Ishikawa (cell line): ENCODE results near the gene DDX23.

Source experiments
- CEBPB ChIP-seq: IDR thresholded peaks from 2 replicates; pipeline ENCODE4 v1.6.1; 2012
- CREB1 ChIP-seq: IDR thresholded peaks from 2 replicates; pipeline ENCODE4 v1.6.1; 2012; ENCODE audit warnings: low read depth
- EGR1 ChIP-seq: IDR thresholded peaks from 2 replicates; pipeline ENCODE4 v1.6.1; 2012
- EP300 ChIP-seq: IDR thresholded peaks from 2 replicates; pipeline ENCODE4 v1.6.1; 2012; ENCODE audit warnings: borderline replicate concordance
- FOXM1 ChIP-seq: IDR thresholded peaks from 2 replicates; pipeline ENCODE4 v1.6.1; 2012; ENCODE audit warnings: low read depth, borderline replicate concordance
- MAX ChIP-seq: IDR thresholded peaks from 2 replicates; pipeline ENCODE4 v1.6.1; 2012
- NFIC ChIP-seq: IDR thresholded peaks from 2 replicates; pipeline ENCODE4 v1.6.1; 2012
- RAD21 ChIP-seq: IDR thresholded peaks from 2 replicates; pipeline ENCODE4 v1.6.1; 2012; ENCODE audit warnings: low read depth
- TAF1 ChIP-seq: IDR thresholded peaks from 2 replicates; pipeline ENCODE4 v1.6.1; 2012; ENCODE audit warnings: low read depth, mild to moderate bottlenecking
- TCF12 ChIP-seq: IDR thresholded peaks from 2 replicates; pipeline ENCODE4 v1.6.1; 2012; ENCODE audit warnings: low read depth
- TEAD4 ChIP-seq: IDR thresholded peaks from 2 replicates; pipeline ENCODE4 v1.6.1; 2012
- YY1 ChIP-seq: IDR thresholded peaks from 2 replicates; pipeline ENCODE4 v1.6.1; 2012; ENCODE audit warnings: low read depth
- ZBTB7A ChIP-seq: IDR thresholded peaks from 2 replicates; pipeline ENCODE4 v1.6.1; 2012; ENCODE audit warnings: low read depth
- TF ChIP-seq, protein P1 (sequence below): IDR thresholded peaks from 2 replicates; pipeline ENCODE4 v1.6.1; 2012; ENCODE audit warnings: low read depth, mild to moderate bottlenecking
- TF ChIP-seq, protein P2 (sequence below): IDR thresholded peaks from 2 replicates; pipeline ENCODE4 v1.6.1; 2012

DDX23 gene

GRCh38 chr12:48786591-48787544, 65.1 kb downstream of the DDX23 start:
- TF ChIP-seq YY1 (no peak), MAX (no peak), TAF1 (no peak), EGR1 (no peak), NFIC (no peak), RAD21 (no peak), ZBTB7A (no peak), TEAD4 (no peak)
- TF ChIP-seq, protein P1, sequence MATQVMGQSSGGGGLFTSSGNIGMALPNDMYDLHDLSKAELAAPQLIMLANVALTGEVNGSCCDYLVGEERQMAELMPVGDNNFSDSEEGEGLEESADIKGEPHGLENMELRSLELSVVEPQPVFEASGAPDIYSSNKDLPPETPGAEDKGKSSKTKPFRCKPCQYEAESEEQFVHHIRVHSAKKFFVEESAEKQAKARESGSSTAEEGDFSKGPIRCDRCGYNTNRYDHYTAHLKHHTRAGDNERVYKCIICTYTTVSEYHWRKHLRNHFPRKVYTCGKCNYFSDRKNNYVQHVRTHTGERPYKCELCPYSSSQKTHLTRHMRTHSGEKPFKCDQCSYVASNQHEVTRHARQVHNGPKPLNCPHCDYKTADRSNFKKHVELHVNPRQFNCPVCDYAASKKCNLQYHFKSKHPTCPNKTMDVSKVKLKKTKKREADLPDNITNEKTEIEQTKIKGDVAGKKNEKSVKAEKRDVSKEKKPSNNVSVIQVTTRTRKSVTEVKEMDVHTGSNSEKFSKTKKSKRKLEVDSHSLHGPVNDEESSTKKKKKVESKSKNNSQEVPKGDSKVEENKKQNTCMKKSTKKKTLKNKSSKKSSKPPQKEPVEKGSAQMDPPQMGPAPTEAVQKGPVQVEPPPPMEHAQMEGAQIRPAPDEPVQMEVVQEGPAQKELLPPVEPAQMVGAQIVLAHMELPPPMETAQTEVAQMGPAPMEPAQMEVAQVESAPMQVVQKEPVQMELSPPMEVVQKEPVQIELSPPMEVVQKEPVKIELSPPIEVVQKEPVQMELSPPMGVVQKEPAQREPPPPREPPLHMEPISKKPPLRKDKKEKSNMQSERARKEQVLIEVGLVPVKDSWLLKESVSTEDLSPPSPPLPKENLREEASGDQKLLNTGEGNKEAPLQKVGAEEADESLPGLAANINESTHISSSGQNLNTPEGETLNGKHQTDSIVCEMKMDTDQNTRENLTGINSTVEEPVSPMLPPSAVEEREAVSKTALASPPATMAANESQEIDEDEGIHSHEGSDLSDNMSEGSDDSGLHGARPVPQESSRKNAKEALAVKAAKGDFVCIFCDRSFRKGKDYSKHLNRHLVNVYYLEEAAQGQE = no peak
- TF ChIP-seq, protein P2, sequence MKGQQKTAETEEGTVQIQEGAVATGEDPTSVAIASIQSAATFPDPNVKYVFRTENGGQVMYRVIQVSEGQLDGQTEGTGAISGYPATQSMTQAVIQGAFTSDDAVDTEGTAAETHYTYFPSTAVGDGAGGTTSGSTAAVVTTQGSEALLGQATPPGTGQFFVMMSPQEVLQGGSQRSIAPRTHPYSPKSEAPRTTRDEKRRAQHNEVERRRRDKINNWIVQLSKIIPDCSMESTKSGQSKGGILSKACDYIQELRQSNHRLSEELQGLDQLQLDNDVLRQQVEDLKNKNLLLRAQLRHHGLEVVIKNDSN = no peak

DNA sequence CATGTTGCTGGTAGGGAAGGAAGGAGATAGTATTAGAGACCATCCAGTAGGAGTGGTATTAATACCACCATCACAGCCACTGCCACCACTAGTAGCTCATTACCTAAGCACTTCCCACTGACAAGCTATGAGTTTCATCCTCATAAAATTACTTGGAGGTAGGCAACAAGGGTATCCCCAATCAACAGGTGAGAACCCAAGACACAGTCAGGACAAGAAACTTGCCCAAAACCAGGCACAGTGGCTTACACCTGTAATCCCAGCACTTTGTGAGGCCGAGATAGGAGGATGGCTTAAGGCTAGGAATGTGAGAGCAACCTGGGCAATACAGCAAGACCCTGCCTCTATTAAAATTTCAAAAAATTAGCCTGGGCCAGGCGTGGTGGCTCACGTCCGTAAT, 68.5 kb downstream of the DDX23 start:
- TF ChIP-seq TCF12 = no peak
- no peak for TF ChIP-seq CEBPB
- TF ChIP-seq ZBTB7A = no peak
- TF ChIP-seq RAD21 = no peak
- no peak for TF ChIP-seq TAF1
- TF ChIP-seq CREB1 = no peak
- no peak for TF ChIP-seq FOXM1
- TF ChIP-seq, protein P1 = no peak
- TF ChIP-seq EGR1 = no peak
- no peak for TF ChIP-seq NFIC
- no peak for TF ChIP-seq EP300
- no peak for TF ChIP-seq YY1
- TF ChIP-seq, protein P2 = no peak

- TF ChIP-seq EP300 = no peak
- no peak for TF ChIP-seq TCF12
- TF ChIP-seq TAF1 = no peak
- TF ChIP-seq RAD21 = no peak
- TF ChIP-seq, protein P1 = no peak
- no peak for TF ChIP-seq NFIC
- no peak for TF ChIP-seq CEBPB
- TF ChIP-seq, protein P2 = no peak
- no peak for TF ChIP-seq MAX
Measured at GRCh38 chr12:48782457-48783395, 69.2 kb downstream of the DDX23 start.
